H9 (cell line): Measurements from ENCODE around the gene SMU1. TPM values are rescaled to one million over a fixed set of nuclear protein-coding genes. Genes with fewer than 3 reads are reported as not detected.
A peak's percentile ranks its signal among the peaks of the same experiment; 100 is the strongest.

Experiments used
- DNase-seq: peaks from one replicate; pipeline ENCODE4 v3.0.0-alpha.2; 2017
- H2AFZ ChIP-seq: one replicate; pipeline ENCODE4 v1.6.1; 2013; ENCODE audit warnings: mild to moderate bottlenecking, low read length, control low read depth, moderate library complexity
- H2AK5ac ChIP-seq: 2 replicates; pipeline ENCODE4 v1.6.1; 2013; ENCODE audit warnings: low read length, control low read depth, mixed read lengths; ENCODE audit not compliant: insufficient read length
- H2BK120ac ChIP-seq: one replicate; pipeline ENCODE4 v1.6.1; 2013; ENCODE audit warnings: low read depth, mild to moderate bottlenecking, low read length, control low read depth, inconsistent platforms; ENCODE audit not compliant: poor library complexity, severe bottlenecking
- H2BK12ac ChIP-seq: 2 replicates; pipeline ENCODE4 v1.6.1; 2013; ENCODE audit warnings: low read length, control low read depth, mixed read lengths, low read depth; ENCODE audit not compliant: insufficient read length
- H2BK15ac ChIP-seq: 2 replicates; pipeline ENCODE4 v1.6.1; 2013; ENCODE audit warnings: low read depth, low read length, control low read depth
- H2BK20ac ChIP-seq: one replicate; pipeline ENCODE4 v1.6.1; 2013; ENCODE audit warnings: low read depth, mild to moderate bottlenecking, low read length, control low read depth, inconsistent platforms; ENCODE audit not compliant: poor library complexity, severe bottlenecking
- H2BK5ac ChIP-seq: 2 replicates; pipeline ENCODE4 v1.6.1; 2013; ENCODE audit warnings: low read length, control low read depth, mixed read lengths; ENCODE audit not compliant: insufficient read length
- H3K14ac ChIP-seq: 2 replicates; pipeline ENCODE4 v1.6.1; 2013; ENCODE audit warnings: low read length, control low read depth; ENCODE audit not compliant: insufficient read depth
- H3K18ac ChIP-seq: 2 replicates; pipeline ENCODE4 v1.6.1; 2013; ENCODE audit warnings: low read depth, mild to moderate bottlenecking, mixed read lengths, low read length, control low read depth; ENCODE audit not compliant: insufficient read length
- H3K23ac ChIP-seq: 2 replicates; pipeline ENCODE4 v1.6.1; 2013; ENCODE audit warnings: low read length, control low read depth, mixed read lengths, low read depth; ENCODE audit not compliant: insufficient read length
- H3K23me2 ChIP-seq: 2 replicates; pipeline ENCODE4 v1.6.1; 2013; ENCODE audit warnings: low read depth, mild to moderate bottlenecking, mixed read lengths, low read length, control low read depth; ENCODE audit not compliant: insufficient read length, poor library complexity, severe bottlenecking
- H3K27ac ChIP-seq: 2 replicates; pipeline ENCODE4 v1.5.1; 2013; ENCODE audit warnings: low read length, control low read depth, mixed read lengths, low read depth; ENCODE audit not compliant: insufficient read length
- H3K27me3 ChIP-seq: 2 replicates; pipeline ENCODE4 v1.6.1; 2013; ENCODE audit warnings: low read length, control low read depth, inconsistent platforms; ENCODE audit not compliant: insufficient read depth
- H3K4ac ChIP-seq: 2 replicates; pipeline ENCODE4 v1.6.1; 2013; ENCODE audit warnings: low read depth, mild to moderate bottlenecking, control low read depth, inconsistent platforms, low read length, moderate library complexity
- H3K4me1 ChIP-seq: 2 replicates; pipeline ENCODE4 v1.6.1; 2013; ENCODE audit warnings: low read length, control low read depth, inconsistent platforms; ENCODE audit not compliant: insufficient read depth
- H3K4me2 ChIP-seq: 2 replicates; pipeline ENCODE4 v1.6.1; 2013; ENCODE audit warnings: low read length, control low read depth, mixed read lengths; ENCODE audit not compliant: insufficient read length, insufficient read depth
- H3K56ac ChIP-seq: 2 replicates; pipeline ENCODE4 v1.6.1; 2013; ENCODE audit warnings: low read depth, mild to moderate bottlenecking, mixed read lengths, low read length, control low read depth; ENCODE audit not compliant: insufficient read length
- H3K79me1 ChIP-seq: 2 replicates; pipeline ENCODE4 v1.6.1; 2013; ENCODE audit warnings: low read depth, mild to moderate bottlenecking, moderate library complexity, low read length, control low read depth, inconsistent platforms; ENCODE audit not compliant: insufficient read depth, poor library complexity, severe bottlenecking
- H3K79me2 ChIP-seq: 2 replicates; pipeline ENCODE4 v1.6.1; 2013; ENCODE audit warnings: low read length, control low read depth, inconsistent platforms; ENCODE audit not compliant: insufficient read depth
- H3K9ac ChIP-seq: 2 replicates; pipeline ENCODE4 v1.6.1; 2013; ENCODE audit warnings: low read length, control low read depth, mixed read lengths; ENCODE audit not compliant: insufficient read length; ENCODE audit errors: extremely low read depth
- H3K9me3 ChIP-seq: one replicate; pipeline ENCODE4 v1.6.1; 2013; ENCODE audit warnings: low read depth, low read length, inconsistent platforms; ENCODE audit not compliant: control insufficient read depth
- H3T11ph ChIP-seq: one replicate; pipeline ENCODE4 v1.6.1; 2013; ENCODE audit warnings: mild to moderate bottlenecking, low read length, control low read depth, inconsistent platforms
- H4K20me1 ChIP-seq: one replicate; pipeline ENCODE4 v1.6.1; 2013; ENCODE audit not compliant: control insufficient read depth, insufficient read length, insufficient read depth
- H4K5ac ChIP-seq: 2 replicates; pipeline ENCODE4 v1.6.1; 2013; ENCODE audit warnings: low read depth, mild to moderate bottlenecking, mixed read lengths, low read length, control low read depth; ENCODE audit not compliant: insufficient read length
- H4K8ac ChIP-seq: replicated peaks from 2 replicates; pipeline ENCODE4 v1.6.1; 2013; ENCODE audit warnings: low read length, control low read depth, mixed read lengths, low read depth; ENCODE audit not compliant: insufficient read length
- H4K91ac ChIP-seq: 2 replicates; pipeline ENCODE4 v1.6.1; 2013; ENCODE audit warnings: low read depth, mild to moderate bottlenecking, moderate library complexity, mixed read lengths, low read length, control low read depth; ENCODE audit not compliant: insufficient read length
- H3K27ac Mint-ChIP-seq, 3 experiments: 2 replicates in 2 of 3; 3 replicates in 1 of 3; pipeline ENCODE4 v1.8.0; 2020 to 2021; ENCODE audit warnings: mixed read lengths in 3 of 3, mild to moderate bottlenecking in 1 of 3, moderate library complexity in 1 of 3
- H3K27me3 Mint-ChIP-seq: 2 replicates; pipeline ENCODE4 v1.8.0; 2021; ENCODE audit warnings: low read depth, mild to moderate bottlenecking, moderate library complexity, mixed read lengths
- H3K36me3 Mint-ChIP-seq, 3 experiments: 2 replicates in 2 of 3; 3 replicates in 1 of 3; pipeline ENCODE4 v1.8.0; 2020 to 2021; ENCODE audit warnings: low read depth in 3 of 3, mixed read lengths in 3 of 3; ENCODE audit not compliant: insufficient read depth in 1 of 3
- H3K4me1 Mint-ChIP-seq, 2 experiments: 2 replicates each; pipeline ENCODE4 v1.8.0; 2020; ENCODE audit warnings: mixed read lengths in 2 of 2
- H3K4me3 Mint-ChIP-seq, 2 experiments: 2 replicates in 1 of 2; 3 replicates in 1 of 2; pipeline ENCODE4 v1.8.0; 2020 to 2021; ENCODE audit warnings: mild to moderate bottlenecking in 2 of 2, mixed read lengths in 2 of 2, moderate library complexity in 1 of 2
- H3K9me3 Mint-ChIP-seq, 2 experiments: 2 replicates in 1 of 2; 3 replicates in 1 of 2; pipeline ENCODE4 v1.8.0; 2020; ENCODE audit warnings: mild to moderate bottlenecking in 2 of 2, mixed read lengths in 2 of 2, moderate library complexity in 1 of 2
- WGBS: extraction: QIAGEN DNeasy Blood & Tissue Kit; methylation state at CpG from one replicate; pipeline ENCODE4 v1.1.7; 2013; ENCODE audit warnings: missing lambda C conversion rate, low lambda C conversion rate, mixed read lengths; ENCODE audit not compliant: insufficient read length; ENCODE audit errors: extremely low coverage; 5-methylcytosine and 5-hydroxymethylcytosine counted together
- total RNA-seq: library from RNA; stranded (reverse); gene quantifications from 2 replicates; pipeline ENCODE4 v1.2.1, GENCODE V29; 2021
- TF ChIP-seq, protein P1 (sequence below): fragments of 200-600 bp; sonication (generic); conservative IDR thresholded peaks from 3 replicates; pipeline ENCODE4 v1.8.0; 2021; ENCODE audit warnings: antibody characterized with exemption, mild to moderate bottlenecking

The SMU1 gene
- total RNA-seq, 1 experiment from 2014 or later: 26.9 TPM

GRCh38 chr9:33012328-33013069 is 64.0 kb downstream of the SMU1 start:
- H3K18ac ChIP-seq: no peak overlapping the region
- no peak overlapping the region for H3K23ac ChIP-seq
- H3K79me2 ChIP-seq: no peaks in the 10 kb centered on the region
- no peak overlapping the region for H4K8ac ChIP-seq
- H3K9me3 ChIP-seq: no peaks in the 10 kb centered on the region
- H3T11ph ChIP-seq: no peak overlapping the region
- H2BK20ac ChIP-seq: no peak overlapping the region
- no peak overlapping the region for H2BK5ac ChIP-seq
- DNase-seq: no peak
- no peak overlapping the region for H2AK5ac ChIP-seq
- H2BK15ac ChIP-seq: no peak overlapping the region
- no peak overlapping the region for H4K5ac ChIP-seq
- peaks cover 2% of the 10 kb centered on the region for H3K79me1 ChIP-seq
- no peak overlapping the region for H3K4ac ChIP-seq
- no peaks in the 10 kb centered on the region for H4K20me1 ChIP-seq
- WGBS: no CpG with 5 or more reads among the region's 3 CpGs
- Mint-ChIP-seq H3K27me3 (no peaks in the 10 kb centered on the region), H3K4me1 (peaks cover 17 to 22% of the 10 kb centered on the region in 2 experiments), H3K9me3 (no peaks in the 10 kb centered on the region), H3K36me3 (peaks cover 0 to 8% (median 2%) of the 10 kb centered on the region in 3 experiments; a peak in 2 of 7 replicates), H3K27ac (no peak overlapping the region; a peak in 1 of 7 replicates), H3K4me3 (peak overlapping the region in 1 of 2 experiments; percentile 32; a peak in 1 of 5 replicates)
- 0 out of 2 replicates have a peak, but pooled peaks cover 3% of the 10 kb centered on the region for H3K4me1 ChIP-seq
- H2AFZ ChIP-seq: no peak overlapping the region
- no peak overlapping the region for H3K14ac ChIP-seq
- no peak overlapping the region for H2BK12ac ChIP-seq
- TF ChIP-seq, protein P1, sequence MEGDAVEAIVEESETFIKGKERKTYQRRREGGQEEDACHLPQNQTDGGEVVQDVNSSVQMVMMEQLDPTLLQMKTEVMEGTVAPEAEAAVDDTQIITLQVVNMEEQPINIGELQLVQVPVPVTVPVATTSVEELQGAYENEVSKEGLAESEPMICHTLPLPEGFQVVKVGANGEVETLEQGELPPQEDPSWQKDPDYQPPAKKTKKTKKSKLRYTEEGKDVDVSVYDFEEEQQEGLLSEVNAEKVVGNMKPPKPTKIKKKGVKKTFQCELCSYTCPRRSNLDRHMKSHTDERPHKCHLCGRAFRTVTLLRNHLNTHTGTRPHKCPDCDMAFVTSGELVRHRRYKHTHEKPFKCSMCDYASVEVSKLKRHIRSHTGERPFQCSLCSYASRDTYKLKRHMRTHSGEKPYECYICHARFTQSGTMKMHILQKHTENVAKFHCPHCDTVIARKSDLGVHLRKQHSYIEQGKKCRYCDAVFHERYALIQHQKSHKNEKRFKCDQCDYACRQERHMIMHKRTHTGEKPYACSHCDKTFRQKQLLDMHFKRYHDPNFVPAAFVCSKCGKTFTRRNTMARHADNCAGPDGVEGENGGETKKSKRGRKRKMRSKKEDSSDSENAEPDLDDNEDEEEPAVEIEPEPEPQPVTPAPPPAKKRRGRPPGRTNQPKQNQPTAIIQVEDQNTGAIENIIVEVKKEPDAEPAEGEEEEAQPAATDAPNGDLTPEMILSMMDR: no peak
- no peak overlapping the region for H3K4me2 ChIP-seq
- H3K23me2 ChIP-seq: no peaks in the 10 kb centered on the region
- no peak overlapping the region for H3K56ac ChIP-seq
- no peak overlapping the region for H3K27ac ChIP-seq
- H3K27me3 ChIP-seq: no peaks in the 10 kb centered on the region
- no peak overlapping the region for H2BK120ac ChIP-seq
- no peak overlapping the region for H4K91ac ChIP-seq
- no peak overlapping the region for H3K9ac ChIP-seq
